ENCODE data around the gene SH3BGRL3. TPM values are rescaled to one million over a fixed set of nuclear protein-coding genes. Genes with fewer than 3 reads are reported as not detected.
"Not testable (repeated sequence)": the region's sequence is repeated elsewhere in the genome, so short reads cannot be mapped to it uniquely, and the experiment has no call there.

Gene SH3BGRL3
- total RNA-seq: 551 and 575 TPM in 2 replicates

DNA sequence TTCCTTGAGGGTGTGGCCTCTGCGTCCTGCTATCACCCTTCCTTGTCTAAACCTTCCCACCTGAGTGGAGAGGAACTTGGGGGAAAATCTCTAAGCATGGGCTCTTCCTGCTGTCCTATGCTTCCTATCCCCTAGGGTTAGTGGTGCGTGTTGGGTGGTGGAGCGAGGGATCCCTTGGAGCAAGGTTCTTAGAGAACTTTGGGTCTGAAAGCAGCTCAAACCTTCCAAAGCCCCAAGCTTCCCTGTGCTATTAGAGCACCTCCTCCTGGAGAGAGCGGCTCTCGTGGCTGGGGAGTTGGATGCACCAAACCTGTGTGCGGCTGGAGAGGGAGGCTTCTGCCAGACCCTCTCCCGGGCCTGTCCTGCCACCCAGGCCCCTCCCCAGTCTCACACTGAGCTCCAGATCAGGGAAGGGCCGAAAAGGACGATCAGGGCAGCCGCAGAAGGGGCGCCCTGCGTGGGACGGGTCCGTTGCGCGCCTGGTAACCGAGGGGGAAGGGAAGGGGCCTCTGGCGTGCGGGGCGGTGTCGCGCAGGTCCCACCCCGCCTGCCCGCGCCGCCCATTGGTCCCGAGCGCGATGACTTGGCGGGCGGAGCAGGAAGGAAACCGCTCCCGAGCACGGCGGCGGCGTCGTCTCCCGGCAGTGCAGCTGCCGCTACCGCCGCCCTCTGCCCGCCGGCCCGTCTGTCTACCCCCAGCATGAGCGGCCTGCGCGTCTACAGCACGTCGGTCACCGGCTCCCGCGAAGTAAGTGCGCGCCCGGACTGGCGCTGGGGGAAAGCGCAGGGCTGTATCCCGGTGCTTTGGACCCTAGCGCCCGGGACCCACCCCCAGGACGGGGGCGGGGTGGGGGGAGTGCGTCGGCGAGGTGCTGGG is at the start of gene SH3BGRL3:
SH3BGRL3 (plus strand) TSS at position 631 of the 877 bp plus-strand sequence; CDS start at position 701, 70 bp downstream.
- DNase-seq (ENCODE audit: low spot score): peak; percentile 85
- Mint-ChIP-seq H3K4me1 (ENCODE audit: low read depth) (peaks cover 78% of the 10 kb centered on the region), H3K36me3 (ENCODE audit: low read depth) (peaks cover 48% of the 10 kb centered on the region), H3K27me3 (ENCODE audit: insufficient read depth) (no peaks in the 10 kb centered on the region), H3K27ac (peak within 1 kb of the TSS; percentile 99), H3K9me3 (no peaks in the 10 kb centered on the region), H3K4me3 (peak within 1 kb of the TSS; percentile 92)
- intact Hi-C loops (cut with micrococcal nuclease): loop anchor here (2.0 kb wide), 2 partner anchors 153 to 303 kb away; partner anchors contain the start of gene DHDDS

- not testable (repeated sequence) for DNase-seq (ENCODE audit: low spot score); H3K4me3 Mint-ChIP-seq; H3K36me3 Mint-ChIP-seq (ENCODE audit: low read depth); H3K27ac Mint-ChIP-seq; H3K9me3 Mint-ChIP-seq
- Mint-ChIP-seq H3K4me1 (ENCODE audit: low read depth) (peaks cover 24% of the 10 kb centered on the region), H3K27me3 (ENCODE audit: insufficient read depth) (peaks cover 20% of the 10 kb centered on the region)
- intact Hi-C loops (cut with micrococcal nuclease): loop anchor here (5.0 kb wide), 2 partner anchors 38 to 762 kb away; partner anchors contain the start of genes CATSPER4 and TRNP1
Measured at GRCh38 chr1:26230682-26231081, 49.2 kb upstream of the SH3BGRL3 start.

DNA sequence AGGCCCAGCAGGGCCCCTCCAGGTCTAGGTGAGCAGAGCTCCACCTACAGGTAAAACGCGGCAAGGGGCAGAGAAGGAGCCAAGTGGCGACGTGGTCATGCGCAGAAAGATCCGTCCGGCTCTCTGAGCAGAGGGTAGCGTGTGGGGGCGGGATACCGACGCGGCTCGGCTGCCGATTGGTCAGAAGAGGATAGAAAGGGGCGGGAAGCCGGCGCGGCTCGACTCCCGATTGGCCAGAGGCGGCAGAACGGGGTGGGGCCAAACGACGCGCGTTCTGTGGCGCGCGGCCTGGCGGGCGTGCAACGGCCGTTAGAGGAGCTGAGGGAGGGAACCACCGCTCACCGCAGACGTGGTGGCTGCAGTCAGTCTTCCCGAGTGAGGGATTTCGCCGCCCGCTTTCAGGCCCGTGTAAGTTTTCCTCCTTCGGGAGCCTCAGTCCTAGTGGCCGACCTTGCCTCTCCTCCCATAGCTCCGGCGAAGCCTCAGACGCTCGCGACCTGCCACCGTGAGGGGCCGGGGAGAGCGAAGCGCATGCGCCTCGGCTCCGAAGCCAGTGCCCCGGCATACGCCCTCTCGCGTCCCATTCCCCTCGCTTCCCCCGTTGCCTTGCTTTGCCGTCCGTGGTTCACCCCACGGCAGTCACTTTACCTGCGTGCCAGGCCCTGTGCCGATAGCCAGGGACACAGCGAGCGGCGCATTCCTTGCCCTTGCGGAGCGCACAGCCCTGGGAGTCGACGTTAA is 45.8 kb upstream of the SH3BGRL3 start, which contains the start of gene CEP85:
CEP85 (plus strand) TSS at position 298 of the 741 bp plus-strand sequence. CDS start 5,584 bp downstream, outside the sequence.
- peak; percentile 98 for DNase-seq (ENCODE audit: low spot score)
- intact Hi-C loops (cut with micrococcal nuclease): loop anchor here (1.0 to 5.0 kb wide), 13 partner anchors 9 to 758 kb away; partner anchors contain the start of genes CATSPER4, DHDDS, HMGN2 and PDIK1L
- H3K27ac Mint-ChIP-seq: peak within 1 kb of the TSS; percentile 96
- peak within 1 kb of the TSS; percentile 100 for H3K4me3 Mint-ChIP-seq
- H3K4me1 Mint-ChIP-seq (ENCODE audit: low read depth): peaks cover 43% of the 10 kb centered on the region
- H3K36me3 Mint-ChIP-seq (ENCODE audit: low read depth): peaks cover 16% of the 10 kb centered on the region
- peaks cover 4% of the 10 kb centered on the region for H3K27me3 Mint-ChIP-seq (ENCODE audit: insufficient read depth)
- no peaks in the 10 kb centered on the region for H3K9me3 Mint-ChIP-seq

DNA sequence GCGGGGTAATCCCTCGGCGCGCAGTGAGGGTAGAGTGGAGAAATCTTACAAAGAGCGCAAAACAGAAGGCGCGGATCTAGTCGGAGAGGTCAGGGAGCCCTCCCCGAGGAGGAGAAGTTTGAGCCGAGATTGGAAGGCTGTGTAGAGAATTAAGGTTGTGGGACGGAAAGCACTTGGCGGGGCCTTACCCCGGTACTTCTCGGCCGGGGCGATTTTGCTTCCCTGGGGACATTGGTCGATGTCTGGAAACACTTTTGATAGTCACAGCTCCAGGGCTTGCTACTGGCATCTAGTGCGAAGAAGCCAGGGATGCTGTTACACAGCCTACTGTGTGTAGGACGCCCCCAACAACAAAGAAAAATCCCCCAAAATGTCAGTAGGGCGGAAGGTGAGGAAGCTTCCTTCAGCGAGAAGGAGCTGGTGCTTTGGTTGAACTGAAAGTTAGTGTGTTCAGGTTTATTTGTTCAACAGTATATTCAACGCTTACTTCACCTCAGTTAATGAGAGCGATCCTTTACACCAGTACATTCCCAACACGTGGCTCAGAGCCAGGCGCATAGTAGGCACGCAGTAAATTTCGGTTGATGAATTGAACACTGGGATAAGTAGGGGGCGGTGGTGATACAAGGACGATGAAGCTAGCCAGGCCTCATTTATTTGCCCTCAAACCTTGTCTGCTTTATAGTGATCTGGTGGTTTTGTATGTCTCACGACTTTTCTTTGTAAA is 45.1 kb upstream of the SH3BGRL3 start:
- intact Hi-C loops (cut with micrococcal nuclease): loop anchor here (1.0 to 5.0 kb wide), 13 partner anchors 10 to 757 kb away; partner anchors contain the start of genes CATSPER4, DHDDS, HMGN2 and PDIK1L
- DNase-seq (ENCODE audit: low spot score): no peak
- Mint-ChIP-seq H3K27me3 (ENCODE audit: insufficient read depth) (peaks cover 4% of the 10 kb centered on the region), H3K4me1 (ENCODE audit: low read depth) (peaks cover 43% of the 10 kb centered on the region), H3K36me3 (ENCODE audit: low read depth) (peaks cover 20% of the 10 kb centered on the region), H3K9me3 (no peaks in the 10 kb centered on the region), H3K4me3 (peak overlapping the region; percentile 100), H3K27ac (peak overlapping the region; percentile 96)

DNA sequence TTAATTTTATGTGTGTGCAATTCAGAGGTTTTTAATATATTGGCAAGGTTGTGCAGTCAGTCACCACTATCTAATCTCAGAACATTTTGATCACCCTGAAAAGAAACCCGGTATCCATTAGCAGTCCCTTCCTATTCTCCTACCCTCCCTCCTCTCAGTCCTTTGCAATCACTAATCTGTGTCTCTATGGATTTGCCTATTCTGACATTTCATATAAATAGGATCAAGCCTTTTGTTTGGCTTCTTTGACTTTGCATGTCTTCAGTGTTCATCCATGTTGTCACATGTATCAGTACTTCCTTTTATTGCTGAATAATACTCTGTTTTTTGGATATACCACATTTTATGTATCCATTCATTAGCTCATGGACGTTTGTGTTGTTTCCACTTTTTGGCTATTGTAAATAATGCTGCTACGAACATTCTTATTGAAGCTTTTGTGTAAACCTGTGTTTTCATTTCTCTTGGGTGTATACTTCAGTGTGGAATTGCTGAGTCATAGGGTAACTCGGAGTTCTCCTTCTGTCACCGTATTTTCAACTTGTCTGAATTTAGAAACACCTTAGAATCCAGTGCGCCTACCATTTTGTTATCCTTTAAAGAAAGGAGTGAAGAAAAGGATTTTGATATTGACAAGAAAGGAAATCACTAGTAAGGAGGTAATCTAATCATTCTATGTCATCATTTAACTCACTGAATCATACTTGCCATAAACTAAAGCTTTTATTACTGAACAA is 42.5 kb upstream of the SH3BGRL3 start:
- DNase-seq (ENCODE audit: low spot score): no peak
- peaks cover 43% of the 10 kb centered on the region for H3K4me1 Mint-ChIP-seq (ENCODE audit: low read depth)
- H3K27me3 Mint-ChIP-seq (ENCODE audit: insufficient read depth): peaks cover 1% of the 10 kb centered on the region
- H3K9me3 Mint-ChIP-seq: no peaks in the 10 kb centered on the region
- intact Hi-C loops (cut with micrococcal nuclease): no loop called here
- peaks cover 24% of the 10 kb centered on the region for H3K36me3 Mint-ChIP-seq (ENCODE audit: low read depth)
- H3K4me3 Mint-ChIP-seq: peak overlapping the region; percentile 16
- peak overlapping the region; percentile 55 for H3K27ac Mint-ChIP-seq

DNA sequence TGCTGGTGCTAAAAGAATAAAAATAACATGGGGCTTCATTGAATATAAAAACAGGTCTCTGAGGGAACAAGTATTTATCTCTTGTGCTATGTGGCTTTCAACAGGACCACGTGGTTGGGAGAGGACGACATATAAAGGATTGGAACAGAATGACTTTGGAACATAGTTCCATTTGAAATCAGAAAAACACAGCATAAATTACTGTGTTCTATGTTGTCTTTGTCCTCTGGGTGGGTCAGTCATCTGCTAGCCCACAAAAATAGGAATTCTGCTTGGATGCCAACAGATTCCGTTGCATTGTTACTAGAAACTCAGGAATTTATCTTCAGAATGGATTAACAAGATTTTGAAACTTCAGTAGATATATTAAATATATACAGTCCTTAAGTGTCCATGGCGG is 40.0 kb upstream of the SH3BGRL3 start:
- Mint-ChIP-seq H3K27ac (no peak overlapping the region), H3K4me3 (no peak overlapping the region), H3K9me3 (no peaks in the 10 kb centered on the region), H3K36me3 (ENCODE audit: low read depth) (peaks cover 29% of the 10 kb centered on the region), H3K27me3 (ENCODE audit: insufficient read depth) (no peaks in the 10 kb centered on the region), H3K4me1 (ENCODE audit: low read depth) (peaks cover 35% of the 10 kb centered on the region)
- intact Hi-C loops (cut with micrococcal nuclease): no loop called here
- no peak for DNase-seq (ENCODE audit: low spot score)

- Mint-ChIP-seq H3K27me3 (ENCODE audit: insufficient read depth) (no peaks in the 10 kb centered on the region), H3K36me3 (ENCODE audit: low read depth) (peaks cover 32% of the 10 kb centered on the region), H3K9me3 (no peaks in the 10 kb centered on the region), H3K27ac (no peak overlapping the region), H3K4me1 (ENCODE audit: low read depth) (peaks cover 7% of the 10 kb centered on the region), H3K4me3 (no peak overlapping the region)
- intact Hi-C loops (cut with micrococcal nuclease): no loop called here
- no peak for DNase-seq (ENCODE audit: low spot score)
Measured at GRCh38 chr1:26252718-26253117, 27.2 kb upstream of the SH3BGRL3 start.

- H3K9me3 Mint-ChIP-seq: no peaks in the 10 kb centered on the region
Measured at GRCh38 chr1:26254404-26254803, 25.5 kb upstream of the SH3BGRL3 start.

GRCh38 chr1:26257222-26257621 is 22.7 kb upstream of the SH3BGRL3 start:
- DNase-seq (ENCODE audit: low spot score): no peak
- H3K36me3 Mint-ChIP-seq (ENCODE audit: low read depth): peaks cover 55% of the 10 kb centered on the region
- no peak overlapping the region for H3K4me3 Mint-ChIP-seq
- H3K9me3 Mint-ChIP-seq: no peaks in the 10 kb centered on the region
- H3K27me3 Mint-ChIP-seq (ENCODE audit: insufficient read depth): no peaks in the 10 kb centered on the region
- intact Hi-C loops (cut with micrococcal nuclease): no loop called here
- peaks cover 14% of the 10 kb centered on the region for H3K4me1 Mint-ChIP-seq (ENCODE audit: low read depth)
- no peak overlapping the region for H3K27ac Mint-ChIP-seq

More at GRCh38 chr1:26254404-26254803, 25.5 kb upstream of the SH3BGRL3 start:
- DNase-seq (ENCODE audit: low spot score): no peak
- Mint-ChIP-seq H3K4me3 (no peak overlapping the region), H3K4me1 (ENCODE audit: low read depth) (peaks cover 12% of the 10 kb centered on the region), H3K36me3 (ENCODE audit: low read depth) (peaks cover 43% of the 10 kb centered on the region), H3K27me3 (ENCODE audit: insufficient read depth) (no peaks in the 10 kb centered on the region), H3K27ac (no peak overlapping the region)
- intact Hi-C loops (cut with micrococcal nuclease): no loop called here

DNA sequence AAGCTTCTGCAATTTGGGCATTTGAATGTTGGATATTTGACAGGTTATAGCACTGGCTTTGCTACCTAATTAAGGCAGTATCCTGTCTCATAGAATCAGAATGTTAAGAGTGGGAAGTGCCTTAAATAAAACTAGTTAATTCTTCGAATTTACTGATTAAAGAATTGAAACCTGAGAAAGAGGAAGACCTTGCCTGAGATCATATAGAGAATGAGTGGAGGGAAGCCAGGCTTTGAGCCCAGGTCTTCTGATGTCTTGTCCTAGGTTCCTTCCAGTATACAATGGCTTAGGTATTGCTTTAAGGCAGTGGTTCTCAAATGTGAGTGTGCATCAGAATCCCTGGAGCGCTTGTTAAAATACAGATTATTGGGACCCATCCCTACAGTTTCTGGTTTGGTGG is 20.9 kb upstream of the SH3BGRL3 start:
- H3K4me3 Mint-ChIP-seq: no peak overlapping the region
- peaks cover 8% of the 10 kb centered on the region for H3K4me1 Mint-ChIP-seq (ENCODE audit: low read depth)
- no peak overlapping the region for H3K27ac Mint-ChIP-seq
- intact Hi-C loops (cut with micrococcal nuclease): no loop called here
- peaks cover 61% of the 10 kb centered on the region for H3K36me3 Mint-ChIP-seq (ENCODE audit: low read depth)
- DNase-seq (ENCODE audit: low spot score): no peak
- no peaks in the 10 kb centered on the region for H3K27me3 Mint-ChIP-seq (ENCODE audit: insufficient read depth)
- no peaks in the 10 kb centered on the region for H3K9me3 Mint-ChIP-seq

- no peaks in the 10 kb centered on the region for H3K27me3 Mint-ChIP-seq (ENCODE audit: insufficient read depth)
- H3K9me3 Mint-ChIP-seq: no peaks in the 10 kb centered on the region
- no peak overlapping the region for H3K4me3 Mint-ChIP-seq
- intact Hi-C loops (cut with micrococcal nuclease): no loop called here
- no peak for DNase-seq (ENCODE audit: low spot score)
- H3K4me1 Mint-ChIP-seq (ENCODE audit: low read depth): peaks cover 8% of the 10 kb centered on the region
- no peak overlapping the region for H3K27ac Mint-ChIP-seq
- H3K36me3 Mint-ChIP-seq (ENCODE audit: low read depth): peaks cover 62% of the 10 kb centered on the region
Measured at GRCh38 chr1:26259578-26259977, 20.3 kb upstream of the SH3BGRL3 start.

DNA sequence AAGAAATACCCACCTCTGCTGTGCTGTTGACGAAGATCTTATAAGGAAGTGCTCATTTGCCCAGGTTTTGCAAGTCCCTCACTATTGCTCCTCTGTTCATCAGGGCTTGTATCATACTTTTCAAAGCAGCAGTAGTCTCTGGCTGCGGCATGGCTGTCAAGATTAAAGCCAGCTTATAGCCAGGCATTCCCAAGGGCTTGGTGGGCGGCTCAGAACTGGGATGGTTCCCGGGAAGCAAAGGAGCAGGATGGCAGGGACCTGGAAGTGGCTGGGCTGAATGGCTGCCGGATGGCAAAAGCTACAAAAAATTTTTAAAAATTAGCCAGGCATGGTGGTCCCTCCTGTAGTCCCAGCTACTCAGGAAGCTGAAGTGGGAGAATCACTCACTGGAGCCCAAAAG is 16.7 kb upstream of the SH3BGRL3 start:
- Mint-ChIP-seq H3K27me3 (ENCODE audit: insufficient read depth) (no peaks in the 10 kb centered on the region), H3K27ac (no peak overlapping the region), H3K36me3 (ENCODE audit: low read depth) (peaks cover 63% of the 10 kb centered on the region), H3K9me3 (peaks cover 3% of the 10 kb centered on the region), H3K4me3 (no peak overlapping the region), H3K4me1 (ENCODE audit: low read depth) (peaks cover 13% of the 10 kb centered on the region)
- no peak for DNase-seq (ENCODE audit: low spot score)
- intact Hi-C loops (cut with micrococcal nuclease): no loop called here

Measured in activated T-helper 1 cell treated with anti-CD3 and anti-CD28 coated beads, Interleukin-12 subunit alpha, Interleukin-12 subunit beta, Interleukin-2, Interleukin-4 antibody, amounts not matched to agents 30 ng/mL and 10 ng/mL and 1 ng/mL, durations not matched to agents 14 hours and 24 hours and 36 hours (primary cell).